ENCODE results near the gene SLC15A3. TPM values are rescaled to one million over a fixed set of nuclear protein-coding genes. Genes with fewer than 3 reads are reported as not detected.

Gene SLC15A3
- total RNA-seq, 2 experiments from 2014 or later: 10.5 to 11.9 TPM

DNA sequence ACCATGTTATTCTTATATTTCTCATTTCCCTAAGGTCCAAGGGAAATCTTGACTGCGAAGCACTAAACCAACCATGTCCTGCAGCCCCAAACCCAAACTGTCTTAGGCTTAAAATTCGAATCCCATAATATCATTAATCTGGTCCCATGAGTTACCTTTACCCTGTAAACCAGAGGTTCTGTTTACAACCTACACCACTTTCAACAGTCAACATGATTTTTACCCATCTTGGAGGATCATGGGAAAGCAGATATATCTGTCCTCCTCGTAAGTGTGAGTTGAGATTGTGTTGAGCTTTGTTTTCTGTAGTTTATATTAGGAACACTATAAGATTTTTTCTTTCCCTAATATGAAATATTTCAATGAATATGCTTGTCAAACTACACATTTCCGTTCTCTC is 52.0 kb downstream of the SLC15A3 start:
- ChIA-PET CTCF (interaction anchor here (0.6 to 2.8 kb wide), 11 partner anchors 9 to 259 kb away, joined by 3 to 25 read pairs (median 4); partner anchors contain the start of gene TMEM109), POLR2A (no interaction called here)
- H3K27ac Mint-ChIP-seq: no peak overlapping the region
- no peak overlapping the region for H3K4me3 Mint-ChIP-seq
- TF ChIP-seq, protein P1, sequence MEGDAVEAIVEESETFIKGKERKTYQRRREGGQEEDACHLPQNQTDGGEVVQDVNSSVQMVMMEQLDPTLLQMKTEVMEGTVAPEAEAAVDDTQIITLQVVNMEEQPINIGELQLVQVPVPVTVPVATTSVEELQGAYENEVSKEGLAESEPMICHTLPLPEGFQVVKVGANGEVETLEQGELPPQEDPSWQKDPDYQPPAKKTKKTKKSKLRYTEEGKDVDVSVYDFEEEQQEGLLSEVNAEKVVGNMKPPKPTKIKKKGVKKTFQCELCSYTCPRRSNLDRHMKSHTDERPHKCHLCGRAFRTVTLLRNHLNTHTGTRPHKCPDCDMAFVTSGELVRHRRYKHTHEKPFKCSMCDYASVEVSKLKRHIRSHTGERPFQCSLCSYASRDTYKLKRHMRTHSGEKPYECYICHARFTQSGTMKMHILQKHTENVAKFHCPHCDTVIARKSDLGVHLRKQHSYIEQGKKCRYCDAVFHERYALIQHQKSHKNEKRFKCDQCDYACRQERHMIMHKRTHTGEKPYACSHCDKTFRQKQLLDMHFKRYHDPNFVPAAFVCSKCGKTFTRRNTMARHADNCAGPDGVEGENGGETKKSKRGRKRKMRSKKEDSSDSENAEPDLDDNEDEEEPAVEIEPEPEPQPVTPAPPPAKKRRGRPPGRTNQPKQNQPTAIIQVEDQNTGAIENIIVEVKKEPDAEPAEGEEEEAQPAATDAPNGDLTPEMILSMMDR (IDR thresholded peaks at IDR 0.05): no peak
- ATAC-seq (ENCODE audit: poor library complexity): no peak
- peaks cover 28% of the 10 kb centered on the region for H3K4me1 Mint-ChIP-seq (ENCODE audit: low read depth)
- DNase-seq: no peak
- Histone ChIP-seq H3K36me3 (ENCODE audit: insufficient read depth, low read length) (peaks cover 89% of the 10 kb centered on the region), H3K27me3 (ENCODE audit: control insufficient read depth in 1 of 2, insufficient read depth in 2 of 2, low read length in 2 of 2) (no peaks in the 10 kb centered on the region), H3K27ac (ENCODE audit: low read depth in 1 of 2, low read length in 2 of 2) (no peak overlapping the region), H3K4me3 (ENCODE audit: low read length) (no peak overlapping the region), H3K4me1 (ENCODE audit: insufficient read depth, low read length) (peaks cover 18% of the 10 kb centered on the region), H3K9me3 (ENCODE audit: control insufficient read depth in 1 of 2, insufficient read depth in 1 of 2, low read length in 2 of 2) (no peaks in the 10 kb centered on the region)
- H3K9me3 Mint-ChIP-seq: no peaks in the 10 kb centered on the region
- intact Hi-C loops (cut with DNase I, micrococcal nuclease): loop anchor here (1.0 to 10.0 kb wide), 4 partner anchors 69 to 1215 kb away; partner anchors contain the start of genes CYB561A3 (in 1 of the 2) and TMEM138 (in 1 of the 2)
- peaks cover 96% of the 10 kb centered on the region for H3K36me3 Mint-ChIP-seq (ENCODE audit: low read depth)
- no peaks in the 10 kb centered on the region for H3K27me3 Mint-ChIP-seq

DNA sequence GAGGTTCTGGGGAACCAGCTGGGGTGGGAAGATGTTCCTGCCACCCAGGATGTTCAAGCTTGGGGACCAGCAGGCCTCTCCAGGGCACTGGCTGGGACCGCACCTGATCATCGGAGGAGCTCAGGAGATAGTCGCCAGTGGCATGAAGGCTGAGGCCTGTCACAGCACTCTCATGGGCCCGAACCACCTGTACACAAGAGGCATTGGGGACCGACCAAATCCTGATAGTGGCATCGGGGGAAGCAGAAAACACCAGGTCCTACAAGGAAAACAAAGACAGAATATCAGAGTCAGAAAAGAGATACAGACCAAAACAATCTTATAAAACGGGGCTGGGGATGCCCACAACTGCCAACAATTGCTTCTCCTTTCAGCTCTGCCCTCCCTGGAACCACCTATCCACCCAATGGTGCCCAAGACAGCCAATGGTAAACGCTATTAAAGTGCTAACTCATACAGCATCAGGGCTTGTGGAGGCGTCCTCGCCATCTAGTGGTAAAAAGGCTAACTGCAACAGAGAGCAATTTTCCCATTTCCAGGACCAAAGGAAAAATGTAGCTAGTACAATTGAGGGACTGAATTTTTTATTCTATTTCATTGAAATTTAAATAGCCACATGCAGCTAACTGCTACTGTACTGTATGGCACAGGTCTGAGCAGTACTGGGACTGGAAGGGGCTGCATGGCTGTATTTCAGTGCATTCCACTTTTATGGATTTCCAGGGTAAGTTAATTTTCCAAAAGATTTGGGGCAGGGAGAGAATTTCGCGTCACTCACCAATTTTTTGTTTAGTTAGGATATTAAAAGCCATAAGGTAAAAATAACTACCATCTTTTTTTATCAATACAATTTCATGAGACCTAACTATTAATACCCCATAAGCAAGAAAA is 52.7 kb downstream of the SLC15A3 start:
- no peaks in the 10 kb centered on the region for H3K27me3 ChIP-seq (ENCODE audit: control insufficient read depth in 1 of 2, insufficient read depth in 2 of 2, low read length in 2 of 2)
- H3K9me3 Mint-ChIP-seq: no peaks in the 10 kb centered on the region
- H3K36me3 ChIP-seq (ENCODE audit: insufficient read depth, low read length): peaks cover 96% of the 10 kb centered on the region
- no peaks in the 10 kb centered on the region for H3K27me3 Mint-ChIP-seq
- H3K9me3 ChIP-seq (ENCODE audit: control insufficient read depth in 1 of 2, insufficient read depth in 1 of 2, low read length in 2 of 2): no peaks in the 10 kb centered on the region
- ChIA-PET POLR2A (no interaction called here), CTCF (interaction anchor here (0.6 to 2.8 kb wide), 12 partner anchors 9 to 260 kb away, joined by 3 to 25 read pairs (median 4); partner anchors contain the start of gene TMEM109)
- H3K4me3 ChIP-seq (ENCODE audit: low read length): no peak overlapping the region
- no peak overlapping the region for H3K27ac Mint-ChIP-seq
- peaks cover 11% of the 10 kb centered on the region for H3K4me1 ChIP-seq (ENCODE audit: insufficient read depth, low read length)
- H3K36me3 Mint-ChIP-seq (ENCODE audit: low read depth): peaks cover 99% of the 10 kb centered on the region
- DNase-seq: peak in 5 of 14 experiments; percentile 11 to 76 (median 41)
- TF ChIP-seq, protein P1 (IDR thresholded peaks at IDR 0.05): peak; percentile 90
- no peak overlapping the region for H3K4me3 Mint-ChIP-seq
- ATAC-seq (ENCODE audit: poor library complexity): peak; percentile 70
- H3K27ac ChIP-seq (ENCODE audit: low read depth in 1 of 2, low read length in 2 of 2): no peak overlapping the region
- intact Hi-C loops (cut with DNase I, micrococcal nuclease): loop anchor here (1.0 to 2.0 kb wide), 2 partner anchors 68 to 124 kb away; no protein-coding TSS in a partner anchor
- H3K4me1 Mint-ChIP-seq (ENCODE audit: low read depth): peaks cover 21% of the 10 kb centered on the region

DNA sequence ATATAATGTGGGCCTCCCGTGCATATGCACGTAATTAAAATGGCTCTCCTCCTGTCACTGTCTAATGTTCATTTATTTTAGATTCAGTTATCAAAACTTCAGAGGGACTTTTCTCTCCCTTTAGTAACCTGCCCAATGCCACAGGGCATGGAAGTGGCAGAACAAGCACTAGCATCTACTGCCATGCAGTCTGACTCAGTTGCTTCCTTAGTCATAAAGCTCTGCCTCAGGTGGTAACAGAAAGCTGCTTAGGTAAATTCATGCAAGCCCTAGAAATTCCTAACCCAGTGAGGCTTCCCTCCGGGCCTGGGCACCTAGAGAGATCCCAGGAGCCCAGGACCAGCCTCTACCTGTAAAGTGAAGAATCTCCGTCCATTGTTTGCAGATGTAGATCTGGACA is 54.5 kb downstream of the SLC15A3 start:
- H3K9me3 ChIP-seq (ENCODE audit: control insufficient read depth in 1 of 2, insufficient read depth in 1 of 2, low read length in 2 of 2): no peaks in the 10 kb centered on the region
- no peaks in the 10 kb centered on the region for H3K9me3 Mint-ChIP-seq
- peaks cover 97% of the 10 kb centered on the region for H3K36me3 Mint-ChIP-seq (ENCODE audit: low read depth)
- ChIA-PET POLR2A (interaction anchor here (1.5 kb wide), 1 partner anchor 9 kb away, joined by 3 read pairs; the partner anchor contains the start of gene PRPF19), CTCF (interaction anchor here (1.0 kb wide), 1 partner anchor 66 kb away, joined by 3 read pairs; no protein-coding TSS in a partner anchor)
- intact Hi-C loops (cut with DNase I, micrococcal nuclease): no loop called here
- no peak overlapping the region for H3K4me3 Mint-ChIP-seq
- no peak overlapping the region for H3K4me3 ChIP-seq (ENCODE audit: low read length)
- H3K36me3 ChIP-seq (ENCODE audit: insufficient read depth, low read length): peaks cover 95% of the 10 kb centered on the region
- TF ChIP-seq, protein P1 (IDR thresholded peaks at IDR 0.05): no peak
- DNase-seq (no peak), ATAC-seq (ENCODE audit: poor library complexity) (no peak)
- no peaks in the 10 kb centered on the region for H3K27me3 ChIP-seq (ENCODE audit: control insufficient read depth in 1 of 2, insufficient read depth in 2 of 2, low read length in 2 of 2)
- H3K27ac ChIP-seq (ENCODE audit: low read depth in 1 of 2, low read length in 2 of 2): no peak overlapping the region
- H3K4me1 Mint-ChIP-seq (ENCODE audit: low read depth): peaks cover 3% of the 10 kb centered on the region
- no peak overlapping the region for H3K27ac Mint-ChIP-seq
- peaks cover 3% of the 10 kb centered on the region for H3K4me1 ChIP-seq (ENCODE audit: insufficient read depth, low read length)
- H3K27me3 Mint-ChIP-seq: no peaks in the 10 kb centered on the region

Data from CD4-positive, alpha-beta T cell (primary cell).